ENCODE results near the gene AKAP7.
"Not testable (repeated sequence)": the region's sequence is repeated elsewhere in the genome, so short reads cannot be mapped to it uniquely, and the experiment has no call there.

DNA sequence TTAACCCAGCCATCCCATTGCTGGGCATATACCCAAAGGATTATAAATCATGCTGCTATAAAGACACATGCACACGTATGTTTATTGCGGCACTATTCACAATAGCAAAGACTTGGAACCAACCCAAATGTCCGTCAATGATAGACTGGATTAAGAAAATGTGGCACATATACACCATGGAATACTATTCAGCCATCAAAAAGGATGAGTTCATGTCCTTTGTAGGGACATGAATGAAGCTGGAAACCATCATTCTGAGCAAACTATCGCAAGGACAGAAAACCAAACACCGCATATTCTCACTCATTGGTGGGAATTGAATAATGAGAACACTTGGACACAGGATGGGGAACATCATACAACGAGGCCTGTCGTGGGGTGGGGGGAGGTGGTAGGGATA lies 43.3 kb upstream of the AKAP7 start:
- TF ChIP-seq CTCF (IDR thresholded peaks at IDR 0.05; ENCODE audit: insufficient read depth, low read depth, low read length); EZH2 (IDR thresholded peaks at IDR 0.05; ENCODE audit: insufficient read depth, low read length): not testable (repeated sequence)
